ENCODE measurements around the gene LATS1. TPM values are rescaled to one million over a fixed set of nuclear protein-coding genes. Genes with fewer than 3 reads are reported as not detected.
A peak's percentile ranks its signal among the peaks of the same experiment; 100 is the strongest.

LATS1 gene
- polyA plus RNA-seq, 3 donors = 5.2 to 10.3 (median 10.1) TPM

DNA sequence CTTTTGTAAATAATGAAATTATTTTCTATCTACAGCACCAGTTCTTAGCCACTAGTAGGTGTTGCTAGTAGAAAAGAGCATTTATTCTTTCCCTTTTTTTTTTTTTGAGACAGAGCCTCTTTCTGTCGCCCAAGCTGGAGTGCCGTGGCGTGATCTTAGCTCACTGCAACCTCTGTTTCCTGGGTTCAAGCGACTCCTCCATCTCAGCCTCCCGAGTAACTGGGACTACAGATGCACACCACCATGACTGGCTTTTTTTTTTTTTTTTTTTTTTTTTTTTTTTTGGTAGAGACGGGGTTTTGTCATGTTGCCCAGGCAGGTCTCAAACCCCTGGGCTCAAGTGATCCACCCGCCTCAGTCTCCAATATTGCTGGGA, 38.3 kb upstream of the LATS1 start:
- H3K4me1 ChIP-seq (ENCODE audit: control insufficient read depth in 1 of 2, insufficient read depth in 2 of 2, low read length in 2 of 2) = peaks cover 60 to 62% of the 10 kb centered on the region in 2 donors
- Mint-ChIP-seq H3K4me3 (no peak overlapping the region), H3K9me3 (no peaks in the 10 kb centered on the region), H3K27ac (peak overlapping the region in 5 of 7 donors; percentile 46 to 87 (median 76)), H3K36me3 (peaks cover 19 to 33% of the 10 kb centered on the region in 2 donors), H3K4me1 (peaks cover 68% of the 10 kb centered on the region), H3K27me3 (ENCODE audit: low read depth in 3 of 3) (no peaks in the 10 kb centered on the region)
- peaks cover 98% of the 10 kb centered on the region for H3K79me2 ChIP-seq (ENCODE audit: insufficient read depth, low read length)
- H3K4me3 ChIP-seq (replicated peaks in 1 of 3; ENCODE audit: low read depth in 2 of 3, low read length in 3 of 3) = no peak overlapping the region
- peak overlapping the region in 1 of 2 donors; percentile 89 for H3K27ac ChIP-seq (ENCODE audit: low read depth in 1 of 2, low read length in 2 of 2)
- intact Hi-C loops (cut with micrococcal nuclease) = no loop called here
- no peak for DNase-seq
- H2AFZ ChIP-seq (ENCODE audit: insufficient read depth, low read depth, low read length, poor library complexity, severe bottlenecking) = no peak overlapping the region
- H3K4me2 ChIP-seq (replicated peaks; ENCODE audit: extremely low read depth, low read length, poor library complexity, severe bottlenecking) = no peak overlapping the region
- H3K27me3 ChIP-seq (ENCODE audit: control insufficient read depth in 2 of 2, insufficient read depth in 2 of 2, low read length in 2 of 2) = no peaks in the 10 kb centered on the region
- no peak overlapping the region for H3K9ac ChIP-seq (ENCODE audit: insufficient read depth, low read length, poor library complexity, severe bottlenecking)
- TF ChIP-seq, protein P1, sequence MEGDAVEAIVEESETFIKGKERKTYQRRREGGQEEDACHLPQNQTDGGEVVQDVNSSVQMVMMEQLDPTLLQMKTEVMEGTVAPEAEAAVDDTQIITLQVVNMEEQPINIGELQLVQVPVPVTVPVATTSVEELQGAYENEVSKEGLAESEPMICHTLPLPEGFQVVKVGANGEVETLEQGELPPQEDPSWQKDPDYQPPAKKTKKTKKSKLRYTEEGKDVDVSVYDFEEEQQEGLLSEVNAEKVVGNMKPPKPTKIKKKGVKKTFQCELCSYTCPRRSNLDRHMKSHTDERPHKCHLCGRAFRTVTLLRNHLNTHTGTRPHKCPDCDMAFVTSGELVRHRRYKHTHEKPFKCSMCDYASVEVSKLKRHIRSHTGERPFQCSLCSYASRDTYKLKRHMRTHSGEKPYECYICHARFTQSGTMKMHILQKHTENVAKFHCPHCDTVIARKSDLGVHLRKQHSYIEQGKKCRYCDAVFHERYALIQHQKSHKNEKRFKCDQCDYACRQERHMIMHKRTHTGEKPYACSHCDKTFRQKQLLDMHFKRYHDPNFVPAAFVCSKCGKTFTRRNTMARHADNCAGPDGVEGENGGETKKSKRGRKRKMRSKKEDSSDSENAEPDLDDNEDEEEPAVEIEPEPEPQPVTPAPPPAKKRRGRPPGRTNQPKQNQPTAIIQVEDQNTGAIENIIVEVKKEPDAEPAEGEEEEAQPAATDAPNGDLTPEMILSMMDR (IDR thresholded peaks at IDR 0.05) = no peak
- no CpG with 5 or more reads among the region's 7 CpGs for whole genome bisulfite sequencing (ENCODE audit: insufficient coverage)
- no peaks in the 10 kb centered on the region for H3K9me3 ChIP-seq (replicated peaks in 1 of 2; ENCODE audit: control insufficient read depth in 1 of 2, insufficient read depth in 1 of 2, low read length in 2 of 2)
- peaks cover 10 to 25% of the 10 kb centered on the region in 2 donors for H3K36me3 ChIP-seq (replicated peaks in 1 of 2; ENCODE audit: control insufficient read depth in 1 of 2, insufficient read depth in 2 of 2, low read length in 2 of 2)
- peaks cover 86% of the 10 kb centered on the region for H4K20me1 ChIP-seq (ENCODE audit: insufficient read depth, low read length)

DNA sequence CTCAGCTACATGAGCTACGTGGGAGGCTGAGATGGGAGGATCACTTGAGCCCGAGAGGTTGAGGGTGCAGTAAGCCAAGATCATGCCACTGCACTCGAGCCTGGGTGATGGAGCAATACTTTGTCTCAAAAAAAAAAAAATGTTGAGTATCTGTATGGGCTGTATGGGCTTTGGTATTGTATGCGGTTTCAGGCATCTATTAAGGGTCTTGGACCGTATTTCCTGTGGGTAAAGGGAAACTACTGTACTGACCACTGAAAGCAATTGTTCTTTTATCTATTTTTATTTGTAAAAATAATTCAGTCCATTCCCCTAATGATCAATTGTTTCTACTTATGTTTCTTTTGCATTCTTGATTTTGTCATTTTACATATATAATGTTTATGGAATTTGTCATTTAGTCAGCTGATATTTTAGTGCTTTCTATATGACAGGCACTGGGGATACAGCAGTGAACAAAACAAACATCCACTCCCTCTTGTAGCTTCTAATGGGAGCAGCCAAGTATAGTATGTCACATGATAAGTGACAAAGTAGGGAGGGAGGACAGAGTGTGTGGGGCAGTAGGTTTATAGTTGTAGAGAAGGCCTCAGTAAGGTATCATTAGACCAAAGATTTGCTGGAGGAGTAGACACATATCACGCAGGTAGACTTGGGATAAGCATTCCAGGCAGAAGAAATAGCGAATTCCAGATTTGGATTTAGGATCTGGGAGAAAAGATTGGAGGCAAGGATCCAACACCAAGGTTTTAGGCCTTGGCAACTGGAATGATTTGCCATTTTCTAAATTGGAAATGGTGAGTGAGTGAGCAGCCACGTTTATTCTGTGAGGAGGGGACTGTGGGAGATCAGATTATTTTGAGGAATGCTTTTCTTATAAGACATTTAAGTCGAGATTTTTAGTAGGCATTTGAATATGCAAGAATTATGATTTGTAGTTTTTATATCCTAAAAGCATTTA, 37.7 kb upstream of the LATS1 start:
- peaks cover 16 to 31% of the 10 kb centered on the region in 2 donors for H3K36me3 Mint-ChIP-seq
- H3K4me3 Mint-ChIP-seq = no peak overlapping the region

More for the DNA sequence above, 37.7 kb upstream of the LATS1 start:
- Histone ChIP-seq H3K27ac (ENCODE audit: low read depth in 1 of 2, low read length in 2 of 2) (peak overlapping the region; percentile 3 to 89), H3K9me3 (replicated peaks in 1 of 2; ENCODE audit: control insufficient read depth in 1 of 2, insufficient read depth in 1 of 2, low read length in 2 of 2) (no peaks in the 10 kb centered on the region), H2AFZ (ENCODE audit: insufficient read depth, low read depth, low read length, poor library complexity, severe bottlenecking) (no peak overlapping the region), H3K27me3 (ENCODE audit: control insufficient read depth in 2 of 2, insufficient read depth in 2 of 2, low read length in 2 of 2) (no peaks in the 10 kb centered on the region), H4K20me1 (ENCODE audit: insufficient read depth, low read length) (peaks cover 80% of the 10 kb centered on the region), H3K9ac (ENCODE audit: insufficient read depth, low read length, poor library complexity, severe bottlenecking) (no peak overlapping the region), H3K4me2 (replicated peaks; ENCODE audit: extremely low read depth, low read length, poor library complexity, severe bottlenecking) (no peak overlapping the region), H3K4me1 (ENCODE audit: control insufficient read depth in 1 of 2, insufficient read depth in 2 of 2, low read length in 2 of 2) (peaks cover 60 to 62% of the 10 kb centered on the region in 2 donors), H3K36me3 (replicated peaks in 1 of 2; ENCODE audit: control insufficient read depth in 1 of 2, insufficient read depth in 2 of 2, low read length in 2 of 2) (peaks cover 10 to 22% of the 10 kb centered on the region in 2 donors), H3K4me3 (replicated peaks in 1 of 3; ENCODE audit: low read depth in 2 of 3, low read length in 3 of 3) (no peak overlapping the region), H3K79me2 (ENCODE audit: insufficient read depth, low read length) (peaks cover 98% of the 10 kb centered on the region)
- H3K27ac Mint-ChIP-seq = peak overlapping the region; percentile 8 to 87 (median 66)
- H3K4me1 Mint-ChIP-seq = peaks cover 66% of the 10 kb centered on the region
- TF ChIP-seq, protein P1 (IDR thresholded peaks at IDR 0.05) = no peak
- H3K9me3 Mint-ChIP-seq = no peaks in the 10 kb centered on the region
- intact Hi-C loops (cut with micrococcal nuclease) = no loop called here
- H3K27me3 Mint-ChIP-seq (ENCODE audit: low read depth in 3 of 3) = no peaks in the 10 kb centered on the region
- WGBS (ENCODE audit: insufficient coverage) = 64% methylated on average over 5 of the region's 9 CpGs
- no peak for DNase-seq

All from CD14-positive monocyte (primary cell).